ENCODE data around the gene DNAAF1.
"Not testable (repeated sequence)": the region's sequence is repeated elsewhere in the genome, so short reads cannot be mapped to it uniquely, and the experiment has no call there.

DNAAF1 gene

DNA sequence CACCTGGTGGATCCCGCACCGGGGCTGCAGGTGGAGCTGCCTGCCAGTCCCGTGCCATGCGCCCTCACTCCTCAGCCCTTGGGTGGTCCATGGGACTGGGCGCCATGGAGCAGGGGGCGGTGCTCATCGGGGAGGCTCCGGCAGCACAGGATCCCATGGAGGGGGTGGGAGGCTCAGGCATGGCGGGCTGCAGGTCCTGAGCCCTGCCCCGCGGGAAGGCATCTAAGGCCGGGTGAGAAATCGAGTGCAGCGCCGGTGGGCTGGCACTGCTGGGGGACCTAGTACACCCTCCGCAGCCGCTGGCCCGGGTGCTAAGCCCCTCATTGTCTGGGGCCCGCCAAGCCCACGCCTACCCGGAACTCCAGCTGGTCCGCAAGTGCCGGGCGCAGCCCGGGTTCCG, 59.4 kb downstream of the DNAAF1 start:
- DNase-seq (ENCODE audit: low read depth); H3K4me1 ChIP-seq (ENCODE audit: control insufficient read depth, insufficient read depth, low read length); H3K36me3 ChIP-seq (ENCODE audit: control insufficient read depth, insufficient read depth, low read length, severe bottlenecking); H3K9ac ChIP-seq (ENCODE audit: low read length); H3K4me3 ChIP-seq (ENCODE audit: low read length); H3K9me3 ChIP-seq (ENCODE audit: control insufficient read depth, low read length): not testable (repeated sequence)
- H3K27me3 ChIP-seq (replicated peaks; ENCODE audit: control insufficient read depth, insufficient read depth, low read length) = peaks cover 33% of the 10 kb centered on the region

DNA sequence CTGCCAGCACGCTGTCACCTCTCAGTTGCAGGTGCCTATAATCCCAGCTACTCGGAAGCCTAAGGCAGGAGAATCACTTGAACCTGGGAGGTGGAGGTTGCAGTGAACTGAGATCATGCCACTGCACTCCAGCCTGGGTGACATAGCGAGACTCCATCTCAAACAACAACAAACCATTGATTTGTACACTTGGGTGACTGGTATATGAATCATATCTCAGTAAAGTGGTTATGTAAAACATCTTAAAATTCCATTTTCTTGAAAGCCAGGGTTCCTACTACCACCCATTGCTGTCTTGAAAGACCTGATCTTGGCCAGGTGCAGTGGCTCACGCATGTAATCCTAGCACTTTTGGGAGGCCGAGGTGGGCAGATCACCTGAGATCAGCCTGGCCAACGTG, 60.0 kb downstream of the DNAAF1 start:
- H3K9me3 ChIP-seq (ENCODE audit: control insufficient read depth, low read length); H3K36me3 ChIP-seq (ENCODE audit: control insufficient read depth, insufficient read depth, low read length, severe bottlenecking): not testable (repeated sequence)

DNA sequence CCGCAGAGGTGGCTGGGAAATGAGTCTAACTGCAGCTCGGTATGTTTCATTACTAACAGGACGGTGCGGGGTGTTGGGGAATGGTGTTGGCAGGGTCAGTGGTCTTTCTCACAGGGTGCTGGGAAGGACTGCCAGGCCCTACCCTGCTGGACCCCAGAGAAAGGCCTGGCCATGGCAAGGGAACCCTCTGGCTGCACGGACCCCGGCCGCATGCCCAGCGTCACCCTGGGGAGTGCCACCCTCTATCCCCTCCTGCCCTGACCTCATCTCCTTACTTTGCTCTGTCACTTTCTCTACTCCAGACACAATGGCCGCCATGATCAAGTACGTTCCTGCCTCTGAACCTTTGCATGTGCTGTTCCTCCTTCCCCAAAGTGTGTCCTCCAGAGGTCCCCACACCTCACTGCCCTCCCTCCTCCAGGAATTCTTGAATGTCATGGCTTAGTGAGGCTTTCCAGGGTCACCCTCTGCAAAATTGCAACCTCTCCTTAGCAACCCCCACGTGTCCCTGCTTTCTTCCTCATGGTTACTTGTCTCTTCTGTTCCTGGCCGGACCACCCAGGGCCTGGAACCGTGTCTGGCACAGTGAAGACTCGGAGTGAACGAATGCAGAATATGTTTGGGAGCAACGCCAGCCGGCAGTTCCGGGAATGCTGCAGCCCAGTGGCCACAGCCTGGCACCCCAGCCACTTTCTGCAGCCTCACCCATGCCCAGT, 61.0 kb downstream of the DNAAF1 start:
- Histone ChIP-seq H3K9ac (ENCODE audit: low read length) (no peak overlapping the region), H3K4me1 (ENCODE audit: control insufficient read depth, insufficient read depth, low read length) (no peaks in the 10 kb centered on the region), H3K4me3 (ENCODE audit: low read length) (no peak overlapping the region), H3K27me3 (replicated peaks; ENCODE audit: control insufficient read depth, insufficient read depth, low read length) (peaks cover 33% of the 10 kb centered on the region), H3K36me3 (ENCODE audit: control insufficient read depth, insufficient read depth, low read length, severe bottlenecking) (no peaks in the 10 kb centered on the region), H3K9me3 (ENCODE audit: control insufficient read depth, low read length) (no peaks in the 10 kb centered on the region)
- DNase-seq (ENCODE audit: low read depth) = no peak

More for the DNA sequence above, 60.0 kb downstream of the DNAAF1 start:
- DNase-seq (ENCODE audit: low read depth); H3K4me3 ChIP-seq (ENCODE audit: low read length); H3K9ac ChIP-seq (ENCODE audit: low read length); H3K4me1 ChIP-seq (ENCODE audit: control insufficient read depth, insufficient read depth, low read length): not testable (repeated sequence)
- H3K27me3 ChIP-seq (replicated peaks; ENCODE audit: control insufficient read depth, insufficient read depth, low read length) = peaks cover 33% of the 10 kb centered on the region

DNA sequence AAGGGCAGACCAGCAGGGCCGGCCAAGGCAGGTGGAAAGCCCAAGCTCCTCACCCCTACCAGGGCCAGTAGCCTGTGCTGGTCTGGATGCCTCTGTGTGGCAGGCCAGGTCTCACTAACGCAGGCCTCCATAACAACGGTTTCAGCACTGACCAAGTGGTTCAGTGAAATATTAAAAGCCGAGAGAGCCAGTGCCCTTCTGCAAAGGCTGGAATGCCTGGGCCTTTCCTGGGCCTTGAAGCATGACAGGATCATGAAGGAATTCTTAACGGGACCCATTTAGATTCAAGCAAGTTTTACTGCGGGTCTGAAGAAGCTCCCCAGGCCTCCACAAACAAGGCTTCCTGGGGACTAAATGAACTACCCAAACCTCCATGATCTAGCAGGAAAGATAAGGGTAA, 62.1 kb downstream of the DNAAF1 start:
- no peak for DNase-seq (ENCODE audit: low read depth)
- no peak overlapping the region for H3K9ac ChIP-seq (ENCODE audit: low read length)
- H3K4me1 ChIP-seq (ENCODE audit: control insufficient read depth, insufficient read depth, low read length) = no peaks in the 10 kb centered on the region
- peaks cover 33% of the 10 kb centered on the region for H3K27me3 ChIP-seq (replicated peaks; ENCODE audit: control insufficient read depth, insufficient read depth, low read length)
- H3K36me3 ChIP-seq (ENCODE audit: control insufficient read depth, insufficient read depth, low read length, severe bottlenecking) = no peaks in the 10 kb centered on the region
- no peak overlapping the region for H3K4me3 ChIP-seq (ENCODE audit: low read length)
- H3K9me3 ChIP-seq (ENCODE audit: control insufficient read depth, low read length) = no peaks in the 10 kb centered on the region

DNA sequence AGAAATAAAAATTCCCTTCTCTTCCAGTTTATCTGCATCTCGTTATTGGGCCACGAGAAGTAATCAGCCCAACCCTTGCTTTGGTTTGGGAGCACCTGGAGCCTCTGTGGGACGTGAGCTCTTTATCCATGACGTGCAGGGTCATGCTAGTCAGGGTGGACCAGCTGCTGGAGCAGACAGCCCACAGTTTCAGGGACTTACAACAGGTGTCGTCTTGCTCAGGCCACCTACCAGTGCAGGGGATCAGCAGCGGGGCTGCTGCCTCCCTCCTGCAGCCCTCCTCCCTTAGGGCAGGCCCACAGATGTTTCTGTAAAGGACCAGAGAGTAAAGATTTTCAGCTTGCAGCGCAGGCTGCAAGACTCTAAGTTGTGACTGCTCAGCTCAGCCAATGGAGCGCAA, 62.8 kb downstream of the DNAAF1 start:
- H3K27me3 ChIP-seq (replicated peaks; ENCODE audit: control insufficient read depth, insufficient read depth, low read length) = peaks cover 27% of the 10 kb centered on the region

DNA sequence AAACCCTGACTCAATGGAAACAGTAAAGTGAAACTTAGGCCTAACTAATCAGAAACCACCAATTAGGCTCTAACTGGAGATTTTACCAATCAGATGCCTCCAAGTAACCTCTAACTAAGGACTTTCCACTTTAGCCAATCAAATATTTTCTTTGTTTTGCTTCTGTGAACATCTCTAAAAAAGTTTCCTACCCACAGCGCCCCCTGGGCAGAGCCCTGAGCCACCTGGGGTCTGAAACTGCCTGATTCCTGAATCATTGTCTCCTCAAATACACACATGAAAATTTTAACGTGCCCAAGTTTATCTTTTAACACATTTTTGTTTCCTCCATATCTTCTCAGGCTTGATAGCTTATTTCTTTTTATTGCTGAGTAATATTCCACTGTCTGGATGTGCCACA, 64.9 kb downstream of the DNAAF1 start:
- peaks cover 31% of the 10 kb centered on the region for H3K27me3 ChIP-seq (replicated peaks; ENCODE audit: control insufficient read depth, insufficient read depth, low read length)

More for the DNA sequence above, 62.8 kb downstream of the DNAAF1 start:
- Histone ChIP-seq H3K4me1 (ENCODE audit: control insufficient read depth, insufficient read depth, low read length) (no peaks in the 10 kb centered on the region), H3K36me3 (ENCODE audit: control insufficient read depth, insufficient read depth, low read length, severe bottlenecking) (no peaks in the 10 kb centered on the region), H3K9ac (ENCODE audit: low read length) (no peak overlapping the region), H3K4me3 (ENCODE audit: low read length) (no peak overlapping the region), H3K9me3 (ENCODE audit: control insufficient read depth, low read length) (no peaks in the 10 kb centered on the region)
- no peak for DNase-seq (ENCODE audit: low read depth)

DNA sequence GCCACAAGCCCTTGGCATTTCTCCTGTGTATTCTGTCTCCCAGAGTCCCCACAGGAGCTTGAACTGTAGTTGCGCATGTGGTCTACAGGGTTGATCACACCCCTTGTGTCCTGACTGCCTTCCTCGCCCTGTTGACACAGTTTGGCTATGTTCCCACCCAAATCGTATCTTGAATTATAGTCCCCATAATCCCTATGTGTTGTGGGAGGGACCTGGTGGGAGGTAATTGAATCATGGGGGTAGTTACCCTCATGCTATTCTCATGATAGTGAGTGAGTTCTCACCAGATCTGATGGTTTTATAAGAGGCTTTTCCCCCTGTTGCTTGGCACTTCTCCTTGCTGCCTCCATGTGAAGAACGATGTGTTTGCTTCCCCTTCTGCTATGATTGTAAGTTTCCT, 67.0 kb downstream of the DNAAF1 start:
- Histone ChIP-seq H3K4me3 (ENCODE audit: low read length) (no peak overlapping the region), H3K36me3 (ENCODE audit: control insufficient read depth, insufficient read depth, low read length, severe bottlenecking) (no peaks in the 10 kb centered on the region), H3K27me3 (replicated peaks; ENCODE audit: control insufficient read depth, insufficient read depth, low read length) (peaks cover 26% of the 10 kb centered on the region), H3K4me1 (ENCODE audit: control insufficient read depth, insufficient read depth, low read length) (no peaks in the 10 kb centered on the region), H3K9me3 (ENCODE audit: control insufficient read depth, low read length) (no peaks in the 10 kb centered on the region), H3K9ac (ENCODE audit: low read length) (no peak overlapping the region)
- no peak for DNase-seq (ENCODE audit: low read depth)

More for the DNA sequence above, 64.9 kb downstream of the DNAAF1 start:
- Histone ChIP-seq H3K9ac (ENCODE audit: low read length) (no peak overlapping the region), H3K4me3 (ENCODE audit: low read length) (no peak overlapping the region), H3K9me3 (ENCODE audit: control insufficient read depth, low read length) (no peaks in the 10 kb centered on the region), H3K36me3 (ENCODE audit: control insufficient read depth, insufficient read depth, low read length, severe bottlenecking) (no peaks in the 10 kb centered on the region), H3K4me1 (ENCODE audit: control insufficient read depth, insufficient read depth, low read length) (no peaks in the 10 kb centered on the region)
- DNase-seq (ENCODE audit: low read depth) = no peak

DNA sequence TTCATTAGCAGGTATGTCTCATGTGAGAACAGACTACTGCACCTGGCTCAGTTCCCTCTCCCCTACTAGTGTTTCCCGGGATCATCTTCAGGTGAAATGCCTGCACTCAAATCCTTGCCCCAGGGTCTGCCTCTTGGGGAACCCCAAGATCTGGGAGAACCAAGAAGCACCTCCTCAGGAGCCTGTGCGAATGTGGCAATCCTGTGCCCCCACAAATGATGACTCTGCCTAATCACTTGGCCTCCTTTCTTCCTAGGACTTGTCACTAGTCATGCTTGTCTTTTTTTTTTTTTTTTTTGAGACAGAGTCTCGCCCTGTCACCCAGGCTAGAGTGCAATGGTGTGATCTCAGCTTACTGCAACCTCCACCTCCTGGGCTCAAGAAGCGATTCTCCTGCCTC, 67.5 kb downstream of the DNAAF1 start:
- no peaks in the 10 kb centered on the region for H3K36me3 ChIP-seq (ENCODE audit: control insufficient read depth, insufficient read depth, low read length, severe bottlenecking)
- no peaks in the 10 kb centered on the region for H3K4me1 ChIP-seq (ENCODE audit: control insufficient read depth, insufficient read depth, low read length)
- peaks cover 26% of the 10 kb centered on the region for H3K27me3 ChIP-seq (replicated peaks; ENCODE audit: control insufficient read depth, insufficient read depth, low read length)
- H3K9me3 ChIP-seq (ENCODE audit: control insufficient read depth, low read length) = no peaks in the 10 kb centered on the region
- DNase-seq (ENCODE audit: low read depth) = no peak
- no peak overlapping the region for H3K9ac ChIP-seq (ENCODE audit: low read length)
- no peak overlapping the region for H3K4me3 ChIP-seq (ENCODE audit: low read length)

DNA sequence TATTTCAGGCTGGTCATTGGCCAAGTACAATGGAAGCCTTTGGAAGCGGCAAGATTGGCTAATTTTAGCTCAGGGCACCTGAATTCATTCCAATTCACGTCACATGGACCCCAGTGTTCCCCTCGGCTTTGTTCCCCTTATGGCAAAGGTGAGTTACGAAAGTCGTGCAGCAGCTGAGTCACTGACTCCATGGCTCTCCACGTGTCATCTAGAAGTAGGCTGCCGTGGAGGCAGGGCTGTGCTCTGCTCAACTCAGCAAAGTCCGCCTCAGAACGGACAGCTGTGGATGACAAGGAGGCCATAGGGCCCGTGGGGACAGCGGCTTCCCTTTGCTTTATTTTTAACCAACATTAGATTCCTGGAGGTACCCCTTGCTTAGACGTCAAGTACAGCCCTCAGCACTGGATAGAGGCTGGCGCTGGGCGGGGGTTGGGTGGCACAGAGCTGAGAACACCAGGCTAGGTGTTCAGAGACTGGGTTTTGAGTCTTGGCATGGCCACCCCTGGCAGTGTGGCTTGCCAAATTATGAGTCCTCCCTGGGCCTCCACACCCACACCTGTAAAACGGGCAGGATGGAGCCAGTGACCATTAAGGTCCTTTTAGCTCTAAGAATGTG, 69.5 kb downstream of the DNAAF1 start:
- no peaks in the 10 kb centered on the region for H3K36me3 ChIP-seq (ENCODE audit: control insufficient read depth, insufficient read depth, low read length, severe bottlenecking)

DNA sequence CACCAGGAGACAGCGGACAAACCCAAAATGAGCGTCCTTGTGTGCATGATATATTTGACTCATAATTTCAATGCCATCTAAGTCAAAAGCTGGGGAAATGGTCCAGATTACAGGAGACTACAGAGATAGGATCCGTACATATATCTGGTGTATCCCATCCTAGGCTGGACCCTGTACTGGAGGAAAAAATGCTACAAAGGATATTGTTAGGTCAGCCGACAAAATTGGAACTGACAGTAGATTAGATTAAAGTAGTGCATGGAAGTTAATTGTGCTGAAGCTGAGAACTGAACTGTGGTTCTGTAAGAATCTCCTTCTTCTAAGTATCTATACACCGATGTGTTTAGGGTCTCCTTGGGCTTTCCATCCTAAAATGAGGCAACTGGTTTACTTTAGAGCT, 70.4 kb downstream of the DNAAF1 start:
- Histone ChIP-seq H3K9me3 (ENCODE audit: control insufficient read depth, low read length) (no peaks in the 10 kb centered on the region), H3K9ac (ENCODE audit: low read length) (no peak overlapping the region), H3K27me3 (replicated peaks; ENCODE audit: control insufficient read depth, insufficient read depth, low read length) (peaks cover 36% of the 10 kb centered on the region), H3K4me3 (ENCODE audit: low read length) (no peak overlapping the region), H3K4me1 (ENCODE audit: control insufficient read depth, insufficient read depth, low read length) (no peaks in the 10 kb centered on the region), H3K36me3 (ENCODE audit: control insufficient read depth, insufficient read depth, low read length, severe bottlenecking) (no peaks in the 10 kb centered on the region)
- DNase-seq (ENCODE audit: low read depth) = no peak

More for the DNA sequence above, 69.5 kb downstream of the DNAAF1 start:
- no peak overlapping the region for H3K9ac ChIP-seq (ENCODE audit: low read length)
- peaks cover 36% of the 10 kb centered on the region for H3K27me3 ChIP-seq (replicated peaks; ENCODE audit: control insufficient read depth, insufficient read depth, low read length)
- no peaks in the 10 kb centered on the region for H3K9me3 ChIP-seq (ENCODE audit: control insufficient read depth, low read length)
- no peak for DNase-seq (ENCODE audit: low read depth)
- no peaks in the 10 kb centered on the region for H3K4me1 ChIP-seq (ENCODE audit: control insufficient read depth, insufficient read depth, low read length)
- no peak overlapping the region for H3K4me3 ChIP-seq (ENCODE audit: low read length)

DNA sequence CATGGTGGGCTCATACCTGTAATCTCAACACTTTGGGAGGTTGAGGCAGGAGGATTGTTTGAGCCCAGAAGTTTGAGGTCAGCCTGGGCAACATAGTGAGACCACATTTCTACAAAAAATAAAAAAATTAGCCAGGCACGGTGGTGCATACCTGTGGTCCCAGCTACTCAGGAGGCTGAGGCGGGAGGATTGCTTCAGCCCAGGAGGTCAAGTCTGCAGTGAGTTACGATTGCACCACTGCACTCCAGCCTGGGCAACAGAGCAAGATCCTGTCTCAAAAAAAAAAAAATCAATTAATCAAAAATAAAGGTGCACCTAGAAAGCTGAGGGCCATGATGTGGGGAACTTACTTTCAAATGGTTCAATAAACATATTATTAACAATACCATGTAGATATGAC, 71.0 kb downstream of the DNAAF1 start:
- not testable (repeated sequence) for H3K36me3 ChIP-seq (ENCODE audit: control insufficient read depth, insufficient read depth, low read length, severe bottlenecking); H3K9ac ChIP-seq (ENCODE audit: low read length); H3K4me1 ChIP-seq (ENCODE audit: control insufficient read depth, insufficient read depth, low read length); H3K4me3 ChIP-seq (ENCODE audit: low read length); H3K9me3 ChIP-seq (ENCODE audit: control insufficient read depth, low read length); DNase-seq (ENCODE audit: low read depth)
- H3K27me3 ChIP-seq (replicated peaks; ENCODE audit: control insufficient read depth, insufficient read depth, low read length) = peaks cover 36% of the 10 kb centered on the region
